Head of caudate nucleus (tissue), 42 donors: Measurements from ENCODE around the gene C16orf54.
"Not testable (repeated sequence)": the region's sequence is repeated elsewhere in the genome, so short reads cannot be mapped to it uniquely, and the experiment has no call there.

Source experiments
- DNase-seq, 42 donors: peaks; one replicate each; pipeline versions ENCODE4 v3.0.0 to v3.0.0-alpha.2; 2020 to 2021; ENCODE audit warnings: mixed read lengths in 7 of 42
- intact Hi-C: fragments of 100-400 bp; cut with DNase I; formaldehyde crosslinking; loops from one replicate; pipeline ENCODE4 v1.15.0; 2022

The C16orf54 gene, protein sequence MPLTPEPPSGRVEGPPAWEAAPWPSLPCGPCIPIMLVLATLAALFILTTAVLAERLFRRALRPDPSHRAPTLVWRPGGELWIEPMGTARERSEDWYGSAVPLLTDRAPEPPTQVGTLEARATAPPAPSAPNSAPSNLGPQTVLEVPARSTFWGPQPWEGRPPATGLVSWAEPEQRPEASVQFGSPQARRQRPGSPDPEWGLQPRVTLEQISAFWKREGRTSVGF

GRCh38 chr16:29745853-29746345 lies at the start of gene C16orf54:
C16orf54 (minus strand) TSS chr16:29745990; CDS start chr16:29744951, 1,039 bp downstream.
- intact Hi-C loops: no loop called here
- peak in 40 of 42 donors; percentile 13 to 67 (median 37) for DNase-seq

DNA sequence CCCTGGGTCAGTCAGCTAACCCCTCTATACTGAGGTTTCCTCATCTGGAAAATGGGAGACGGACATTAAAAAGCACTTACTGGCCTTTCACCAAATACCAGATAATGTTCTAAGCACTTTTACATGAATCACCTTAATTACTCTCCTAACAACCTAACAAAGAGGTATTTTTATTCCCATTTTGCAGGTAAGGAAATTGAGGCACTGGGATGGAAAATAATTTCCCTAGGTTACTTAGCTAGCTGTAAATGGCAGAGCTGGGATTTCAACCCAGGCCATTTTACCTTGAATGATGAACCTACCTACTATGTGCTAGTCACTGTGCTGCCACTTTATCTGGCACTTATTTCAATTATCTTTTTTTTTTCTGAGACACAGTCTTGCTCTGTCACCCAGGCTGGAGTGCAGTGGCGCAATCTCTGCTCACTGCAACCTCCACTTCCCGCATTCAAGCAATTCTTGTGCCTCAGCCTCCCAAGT lies 48.5 kb upstream of the C16orf54 start:
- intact Hi-C loops: no loop called here
- no peak for DNase-seq

GRCh38 chr16:29793153-29793552 lies 47.4 kb upstream of the C16orf54 start:
- DNase-seq, intact Hi-C loops: not testable (repeated sequence)

DNA sequence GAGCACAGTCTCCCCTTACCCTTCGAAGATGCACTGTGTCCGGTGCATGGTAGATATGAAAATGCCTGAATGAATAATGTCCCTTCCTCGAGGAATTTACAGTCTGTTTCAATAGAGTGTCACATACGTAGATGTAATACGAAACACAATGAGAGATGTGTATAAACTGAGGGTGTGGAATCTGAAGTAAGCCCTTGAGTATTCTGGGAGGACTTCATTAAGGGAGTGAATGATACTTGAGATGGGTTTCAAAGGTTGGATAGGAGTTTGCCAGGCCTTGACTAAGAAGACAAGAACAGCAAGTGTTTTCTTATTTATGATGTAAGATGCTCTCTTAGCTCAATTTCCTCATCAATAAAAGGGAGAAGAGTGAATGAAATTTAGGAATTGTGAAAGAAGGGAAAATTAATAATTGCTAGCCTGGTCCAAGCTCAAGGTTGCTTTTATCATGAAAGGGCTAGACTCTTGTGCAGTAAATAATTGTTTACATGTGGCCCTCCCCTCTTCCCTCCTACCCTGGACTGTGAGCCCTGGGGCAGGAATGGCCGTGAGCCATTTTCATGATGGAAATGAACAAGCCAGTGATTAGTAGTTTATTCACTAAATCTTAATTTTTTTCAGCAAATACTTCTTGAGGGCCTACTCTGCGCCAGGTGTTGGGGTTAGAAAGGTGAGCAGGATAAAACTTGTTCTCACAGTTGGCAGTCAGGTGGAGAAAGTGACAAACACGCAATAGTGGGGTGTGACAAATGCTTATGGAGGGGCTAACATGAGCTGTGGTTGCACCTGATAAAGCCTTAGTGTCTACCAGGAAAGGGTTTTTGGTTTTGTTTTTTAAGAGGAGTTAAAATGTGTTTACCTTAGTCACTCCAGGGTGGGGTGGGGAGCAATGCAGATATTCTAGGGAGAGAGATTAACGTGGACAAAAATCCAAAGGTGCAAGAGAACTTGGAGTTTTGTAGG lies 46.3 kb upstream of the C16orf54 start:
- intact Hi-C loops: no loop called here
- no peak for DNase-seq

DNA sequence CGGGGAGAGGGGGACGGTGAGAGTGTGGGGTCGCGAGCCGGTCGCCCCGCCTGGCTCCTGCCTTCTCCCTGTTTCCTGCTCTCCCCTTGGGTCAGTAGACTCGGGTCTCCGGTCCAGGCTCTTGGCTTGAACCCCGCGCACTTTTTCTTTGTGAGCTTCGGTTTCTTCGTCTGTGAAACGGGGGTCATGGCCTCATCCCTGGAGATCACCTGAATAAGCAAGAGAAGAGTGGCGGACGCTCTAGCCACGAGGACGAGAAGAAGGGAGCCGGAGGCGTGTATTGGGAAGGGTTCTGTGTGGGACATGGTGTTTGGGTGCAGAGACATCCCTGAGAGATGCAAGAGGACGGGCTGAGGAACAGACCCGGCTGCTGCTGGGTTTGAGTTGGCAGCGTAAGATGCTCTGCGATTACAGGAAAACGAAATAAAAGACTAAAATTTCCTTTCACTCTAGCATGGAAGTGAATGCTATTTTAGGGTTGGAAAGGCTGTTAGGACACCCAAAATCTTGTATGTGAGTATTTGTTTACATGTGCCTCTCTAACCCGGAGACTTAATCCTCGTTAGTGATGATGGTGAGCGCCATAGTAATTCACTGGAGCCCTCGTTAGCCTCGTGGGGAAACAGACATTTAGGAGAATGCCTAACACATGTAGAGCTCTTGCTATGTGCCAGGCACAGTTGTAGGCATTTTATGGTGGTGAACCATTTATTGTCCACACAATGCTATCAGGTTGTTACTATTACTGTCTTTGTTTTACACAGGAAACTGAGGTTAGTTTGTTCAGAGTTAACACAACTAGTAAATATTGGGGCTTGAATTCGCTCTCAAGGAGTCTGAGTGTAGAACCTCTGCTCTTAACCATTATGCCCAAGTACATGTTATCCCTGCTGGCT lies 45.4 kb upstream of the C16orf54 start:
- DNase-seq: peak in 5 of 42 donors; percentile 5 to 39 (median 17)
- intact Hi-C loops: no loop called here

DNA sequence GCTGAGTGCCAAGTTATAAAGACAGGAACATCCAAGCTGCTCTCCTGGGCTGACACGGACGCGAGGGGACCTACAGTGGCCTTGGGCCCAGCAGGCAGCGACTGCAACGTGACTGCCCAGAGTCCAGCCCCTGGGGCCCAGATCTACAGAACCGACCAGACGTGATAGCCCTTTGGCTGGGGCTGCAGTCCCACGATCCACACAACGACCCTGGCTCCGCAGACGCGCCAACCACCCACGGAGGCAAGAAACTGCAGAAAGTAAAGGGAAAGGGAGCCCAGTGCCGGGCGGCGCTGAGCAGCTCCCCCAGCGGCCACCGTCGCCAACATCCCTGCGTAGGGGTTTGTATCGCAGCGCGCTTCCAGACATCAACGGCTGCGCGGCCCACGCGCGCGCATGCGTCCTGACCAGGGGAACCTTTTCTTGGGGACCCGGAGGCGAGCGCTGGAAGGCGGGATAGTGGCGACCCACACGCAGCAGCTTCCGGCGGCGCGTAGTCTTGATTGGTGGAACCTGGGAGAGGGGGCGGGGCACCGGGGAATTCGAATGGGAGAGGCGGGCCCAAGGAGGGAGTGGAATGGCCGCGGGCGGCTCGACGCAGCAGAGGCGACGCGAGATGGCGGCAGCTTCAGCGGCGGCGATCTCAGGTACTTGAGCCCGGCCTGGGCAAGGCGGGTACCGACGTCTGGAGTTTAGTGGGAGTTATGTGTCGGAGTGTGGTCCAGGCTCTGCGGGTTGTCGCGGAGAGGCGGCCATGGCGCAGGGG lies 44.6 kb upstream of the C16orf54 start, which contains the start of gene KIF22:
Gene KIF22 (plus strand): TSS at position 569 of the 766 bp plus-strand sequence. CDS start 9 bp downstream, at position 578.
- intact Hi-C loops: no loop called here
- DNase-seq: peak; percentile 97 to 100 (median 99)

DNA sequence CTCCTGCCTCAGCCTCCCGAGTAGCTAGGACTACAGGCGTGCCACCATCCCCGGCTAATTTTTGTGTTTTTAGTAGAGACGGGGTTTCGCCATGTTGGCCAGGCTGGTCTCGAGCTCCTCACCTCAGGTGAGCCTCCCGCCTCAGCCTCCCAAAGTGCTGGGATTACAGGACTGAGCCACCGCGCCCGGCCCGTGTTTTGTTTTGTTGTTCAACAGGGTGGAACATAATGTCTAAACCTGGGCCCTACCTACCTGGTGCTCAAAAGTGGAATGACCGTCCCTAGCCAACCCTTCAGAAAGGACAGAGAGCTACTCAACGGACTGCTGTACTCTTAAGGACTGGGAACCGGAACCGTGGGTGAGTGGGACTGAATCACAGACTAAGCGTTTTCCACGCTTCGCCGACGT lies 44.0 kb upstream of the C16orf54 start:
- DNase-seq: peak in 2 of 42 donors; percentile 9 to 46
- intact Hi-C loops: no loop called here

DNA sequence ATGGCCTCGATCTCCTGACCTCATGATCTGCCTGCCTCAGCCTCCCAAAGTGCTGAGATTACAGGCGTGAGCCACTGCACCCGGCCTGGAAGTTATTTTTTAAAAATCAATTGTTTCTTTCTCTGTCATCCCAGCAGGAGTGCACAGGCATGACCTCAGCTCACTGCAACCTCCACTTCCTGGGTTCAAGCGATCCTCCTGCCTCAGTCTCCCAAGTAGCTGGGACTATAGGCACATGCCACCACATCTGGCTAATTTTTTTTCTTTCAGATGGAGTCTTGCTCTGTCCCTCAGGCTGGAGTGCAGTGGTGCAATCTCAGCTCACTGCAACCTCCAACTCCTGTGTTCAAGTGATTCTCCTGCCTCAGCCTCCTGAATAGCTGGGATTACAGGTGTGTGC lies 41.4 kb upstream of the C16orf54 start:
- DNase-seq, intact Hi-C loops: not testable (repeated sequence)

GRCh38 chr16:29784901-29785500 lies 39.2 kb upstream of the C16orf54 start:
- peak; percentile 34 to 88 (median 75) for DNase-seq
- intact Hi-C loops: no loop called here

GRCh38 chr16:29784157-29784556 lies 38.4 kb upstream of the C16orf54 start:
- DNase-seq: no peak
- intact Hi-C loops: no loop called here

DNA sequence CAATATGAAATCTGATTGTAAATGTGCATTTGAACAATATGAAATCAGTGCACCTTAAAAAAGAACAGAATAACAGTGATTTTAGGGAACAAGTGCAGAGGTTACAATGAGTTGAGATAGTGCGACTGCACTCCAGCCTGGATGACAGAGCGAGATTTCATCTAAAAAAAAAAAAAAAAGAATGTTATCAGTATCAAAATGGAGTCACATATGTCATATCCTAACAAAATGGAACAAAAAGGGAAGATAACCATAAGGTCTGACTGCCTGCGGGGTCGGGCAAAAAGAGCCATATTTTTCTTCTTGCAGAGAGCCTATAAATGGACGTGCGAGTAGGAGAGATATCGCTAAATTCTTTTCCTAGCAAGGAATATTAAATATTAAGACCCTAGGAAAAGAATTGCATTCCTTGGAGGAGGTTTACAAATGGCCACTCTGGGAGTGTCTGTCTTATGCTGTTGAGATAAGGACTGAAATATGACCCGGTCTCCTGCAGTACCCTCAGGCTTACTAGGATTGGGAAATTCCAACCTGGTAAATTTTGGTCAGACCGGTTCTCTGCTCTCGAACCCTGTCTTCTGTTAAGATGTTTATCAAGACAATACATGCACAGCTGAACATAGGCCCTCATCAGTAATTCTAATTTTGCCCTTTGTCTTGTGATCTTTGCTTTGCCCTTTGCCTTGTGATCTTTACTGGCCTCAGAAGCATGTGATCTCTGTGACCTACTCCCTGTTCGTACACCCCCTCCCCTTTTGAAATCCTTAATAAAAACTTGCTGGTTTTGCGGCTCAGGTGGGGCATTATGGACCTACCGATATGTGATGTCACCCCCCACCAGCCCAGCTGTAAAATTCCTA lies 37.5 kb upstream of the C16orf54 start:
- DNase-seq, intact Hi-C loops: not testable (repeated sequence)

DNA sequence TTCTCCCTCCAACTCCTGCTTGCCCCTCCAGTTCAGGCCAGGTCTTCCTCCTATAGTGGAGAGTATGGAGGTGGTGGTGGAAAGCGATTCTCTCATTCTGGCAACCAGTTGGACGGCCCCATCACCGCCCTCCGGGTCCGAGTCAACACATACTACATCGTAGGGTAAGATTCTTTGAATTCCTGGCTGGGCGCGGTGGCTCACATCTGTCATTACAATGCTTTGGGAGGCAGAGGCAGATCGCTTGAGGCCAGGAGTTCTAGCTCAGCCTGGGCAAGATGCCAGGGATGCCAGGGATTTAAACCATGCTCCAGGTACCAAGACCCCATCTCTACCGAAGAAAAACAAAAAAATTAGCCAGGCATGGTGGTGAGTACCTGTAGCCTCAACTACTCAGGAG lies 33.7 kb upstream of the C16orf54 start:
- intact Hi-C loops: no loop called here

DNA sequence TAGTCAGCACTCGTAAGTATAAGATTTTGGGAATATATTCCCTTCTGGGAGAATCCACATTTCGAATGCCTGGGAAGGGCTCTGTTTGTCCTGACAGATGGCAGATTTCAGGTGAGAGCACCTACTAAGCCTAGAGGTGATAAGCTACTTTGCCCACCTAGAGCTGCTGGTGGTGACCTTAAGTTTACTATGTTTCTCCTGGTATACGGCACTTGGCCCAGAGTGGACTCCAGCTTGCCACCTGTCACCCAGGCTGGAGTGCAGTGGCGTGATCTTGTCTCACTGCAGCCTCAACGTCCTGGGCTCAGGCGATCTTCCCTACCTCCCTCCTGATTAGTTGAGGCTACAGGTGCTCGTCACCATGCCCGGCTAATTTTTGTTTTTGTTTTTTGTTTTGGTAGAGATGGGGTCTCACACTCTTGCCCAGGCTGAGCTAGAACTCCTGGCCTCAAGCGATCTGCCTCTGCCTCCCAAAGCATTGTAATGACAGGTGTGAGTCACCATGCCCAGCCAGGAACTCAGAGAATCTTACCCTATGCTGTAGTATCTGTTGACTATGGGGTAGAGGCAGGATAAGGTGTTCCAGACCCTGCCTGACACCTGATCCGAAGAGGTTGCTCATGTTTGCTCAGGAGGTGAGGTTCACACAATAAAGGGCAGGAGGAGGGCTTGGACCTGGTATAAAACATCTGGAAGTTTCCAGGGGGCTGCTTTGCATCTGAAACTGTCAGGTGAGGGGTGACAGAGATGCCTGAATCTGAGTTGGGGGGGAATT lies 32.0 kb upstream of the C16orf54 start, which contains the start of gene ZG16:
Gene ZG16 (plus strand): TSS at position 681 of the 775 bp plus-strand sequence. CDS start 1,011 bp downstream, outside the sequence.
- DNase-seq: no peak
- intact Hi-C loops: no loop called here

More for the DNA sequence above, 33.7 kb upstream of the C16orf54 start:
- DNase-seq: no peak

DNA sequence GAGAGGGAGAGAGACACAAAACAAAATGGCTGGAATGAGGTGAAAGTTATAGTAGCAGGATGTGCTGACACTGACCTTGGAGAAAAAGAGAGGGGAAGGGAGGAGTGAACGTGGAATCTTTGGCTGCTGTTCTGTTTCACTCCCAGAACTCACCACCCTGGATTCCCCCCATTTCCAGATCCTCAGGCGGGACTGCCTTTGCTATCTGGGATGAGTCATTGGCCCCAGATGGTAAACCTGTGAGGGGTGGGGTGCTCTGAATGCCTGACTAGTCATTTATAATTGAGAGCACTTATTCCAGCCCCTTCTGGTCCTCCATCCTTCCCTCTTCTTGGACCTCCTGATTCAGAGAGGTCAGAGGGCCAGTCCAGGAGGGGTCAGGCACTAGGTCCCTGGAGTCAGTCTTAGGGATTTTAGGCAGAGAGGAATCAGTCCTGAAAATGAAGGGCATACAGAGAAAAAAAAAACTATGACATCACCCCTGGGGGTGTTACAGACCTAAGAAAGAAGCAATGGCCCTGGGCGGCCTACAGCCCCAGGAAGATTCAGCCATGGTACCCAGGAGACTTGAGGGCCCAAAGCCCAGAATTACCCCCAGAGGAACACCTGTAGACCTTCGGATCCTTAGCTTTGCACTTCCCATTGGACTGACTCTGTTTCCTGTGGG lies 30.1 kb upstream of the C16orf54 start:
- intact Hi-C loops: no loop called here
- DNase-seq: no peak

- intact Hi-C loops: no loop called here
- DNase-seq: no peak
Observed at GRCh38 chr16:29774730-29775129, 28.9 kb upstream of the C16orf54 start.
